BE2C (cell line): Measurements from ENCODE around the gene TAF4.
A peak's percentile ranks its signal among the peaks of the same experiment; 100 is the strongest.

ENCODE experiments used
- DNase-seq: peaks from one replicate; pipeline ENCODE4 v3.0.0-alpha.2; 2020
- H3K27me3 ChIP-seq: fragments of 250-450 bp; sonication (Bioruptor Pico); 2 replicates; pipeline ENCODE4 v1.5.1; 2020; ENCODE audit warnings: mild to moderate bottlenecking
- H3K36me3 ChIP-seq: fragments of 250-450 bp; sonication (Bioruptor Pico); 2 replicates; pipeline ENCODE4 v1.5.1; 2020; ENCODE audit warnings: mild to moderate bottlenecking
- H3K4me1 ChIP-seq: fragments of 250-450 bp; sonication (Bioruptor Pico); 2 replicates; pipeline ENCODE4 v1.5.1; 2020
- H3K4me3 ChIP-seq: 2 replicates; pipeline ENCODE4 v1.5.1; 2011; ENCODE audit warnings: low read depth, low read length
- H3K9me3 ChIP-seq: fragments of 250-450 bp; sonication (Bioruptor Pico); 2 replicates; pipeline ENCODE4 v1.5.1; 2020
- CTCF ChIP-seq: IDR thresholded peaks from 2 replicates; pipeline ENCODE4 v1.5.1; 2012; ENCODE audit warnings: mild to moderate bottlenecking, low read depth, low read length

TAF4 gene

GRCh38 chr20:61932711-61933480 is 132.8 kb downstream of the TAF4 start:
- DNase-seq = peak; percentile 3
- Histone ChIP-seq H3K27me3 (no peaks in the 10 kb centered on the region), H3K4me3 (no peak overlapping the region), H3K9me3 (no peaks in the 10 kb centered on the region), H3K36me3 (no peaks in the 10 kb centered on the region), H3K4me1 (no peaks in the 10 kb centered on the region)
- no peak for TF ChIP-seq CTCF

- Histone ChIP-seq H3K4me1 (no peaks in the 10 kb centered on the region), H3K4me3 (no peak overlapping the region), H3K27me3 (no peaks in the 10 kb centered on the region), H3K36me3 (no peaks in the 10 kb centered on the region), H3K9me3 (no peaks in the 10 kb centered on the region)
- no peak for TF ChIP-seq CTCF
- peak; percentile 1 for DNase-seq
Observed at GRCh38 chr20:61932199-61932592, 133.5 kb downstream of the TAF4 start.

- no peaks in the 10 kb centered on the region for H3K4me1 ChIP-seq
- H3K27me3 ChIP-seq = no peaks in the 10 kb centered on the region
- no peak for TF ChIP-seq CTCF
- H3K36me3 ChIP-seq = no peaks in the 10 kb centered on the region
- DNase-seq = no peak
- H3K4me3 ChIP-seq = no peak overlapping the region
- no peaks in the 10 kb centered on the region for H3K9me3 ChIP-seq
Observed at GRCh38 chr20:61931476-61932198, 134.0 kb downstream of the TAF4 start.

GRCh38 chr20:61930776-61931475 is 134.8 kb downstream of the TAF4 start:
- no peaks in the 10 kb centered on the region for H3K9me3 ChIP-seq
- H3K4me1 ChIP-seq = no peaks in the 10 kb centered on the region
- H3K27me3 ChIP-seq = no peaks in the 10 kb centered on the region
- TF ChIP-seq CTCF = no peak
- H3K36me3 ChIP-seq = no peaks in the 10 kb centered on the region
- no peak for DNase-seq
- no peak overlapping the region for H3K4me3 ChIP-seq

- Histone ChIP-seq H3K27me3 (no peaks in the 10 kb centered on the region), H3K4me3 (no peak overlapping the region), H3K36me3 (no peaks in the 10 kb centered on the region), H3K4me1 (no peaks in the 10 kb centered on the region), H3K9me3 (no peaks in the 10 kb centered on the region)
- TF ChIP-seq CTCF = no peak
- no peak for DNase-seq
Observed at GRCh38 chr20:61929971-61930666, 135.6 kb downstream of the TAF4 start.
